Measurements from ENCODE around the gene CPS1.

Gene CPS1

DNA sequence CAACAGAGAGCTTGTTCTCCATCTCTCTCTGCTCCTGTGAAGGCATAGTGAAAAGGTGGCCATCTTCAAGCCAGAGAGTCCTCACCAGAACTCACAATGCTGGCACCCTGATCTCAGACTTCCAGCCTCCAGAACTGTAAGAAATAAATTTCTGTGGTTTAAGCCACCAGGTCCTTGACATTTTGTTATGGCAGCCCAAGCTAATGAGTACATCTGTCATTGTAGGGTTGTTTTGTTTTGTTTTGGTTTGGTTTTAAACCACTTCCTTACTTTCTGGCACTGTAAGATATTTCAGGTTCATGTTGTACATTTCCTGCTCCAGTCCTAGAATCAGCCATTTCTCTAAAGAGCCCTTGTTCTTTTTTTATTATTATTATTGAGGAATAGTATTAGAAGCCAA is 171.2 kb downstream of the CPS1 start:
- H3K4me3 ChIP-seq (ENCODE audit: low read depth, low read length) = no peak overlapping the region
- ChIA-PET CTCF (no interaction called here), POLR2A (no interaction called here)
- H3K27ac ChIP-seq (ENCODE audit: extremely low read depth, low read depth, low read length) = no peak overlapping the region
- H3K36me3 ChIP-seq (ENCODE audit: control insufficient read depth in 2 of 2, insufficient read depth in 1 of 2, low read length in 2 of 2) = no peaks in the 10 kb centered on the region
- TF ChIP-seq, protein P1, sequence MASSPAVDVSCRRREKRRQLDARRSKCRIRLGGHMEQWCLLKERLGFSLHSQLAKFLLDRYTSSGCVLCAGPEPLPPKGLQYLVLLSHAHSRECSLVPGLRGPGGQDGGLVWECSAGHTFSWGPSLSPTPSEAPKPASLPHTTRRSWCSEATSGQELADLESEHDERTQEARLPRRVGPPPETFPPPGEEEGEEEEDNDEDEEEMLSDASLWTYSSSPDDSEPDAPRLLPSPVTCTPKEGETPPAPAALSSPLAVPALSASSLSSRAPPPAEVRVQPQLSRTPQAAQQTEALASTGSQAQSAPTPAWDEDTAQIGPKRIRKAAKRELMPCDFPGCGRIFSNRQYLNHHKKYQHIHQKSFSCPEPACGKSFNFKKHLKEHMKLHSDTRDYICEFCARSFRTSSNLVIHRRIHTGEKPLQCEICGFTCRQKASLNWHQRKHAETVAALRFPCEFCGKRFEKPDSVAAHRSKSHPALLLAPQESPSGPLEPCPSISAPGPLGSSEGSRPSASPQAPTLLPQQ (tag by site-specific recombination; IDR thresholded peaks at IDR 0.05) = no peak
- TF ChIP-seq ZNF138 (tag by site-specific recombination; IDR thresholded peaks at IDR 0.05; ENCODE audit: borderline replicate concordance) (no peak), ZSCAN16 (tag by site-specific recombination; IDR thresholded peaks at IDR 0.05) (no peak), ZBTB1 (tag by site-specific recombination; IDR thresholded peaks at IDR 0.05) (no peak), ZFP69B (tag by site-specific recombination; IDR thresholded peaks at IDR 0.05) (no peak), ZNF654 (tag by site-specific recombination; IDR thresholded peaks at IDR 0.05; ENCODE audit: low read depth) (no peak), ZXDB (tag by site-specific recombination; IDR thresholded peaks at IDR 0.05) (no peak), MYNN (tag by site-specific recombination; IDR thresholded peaks at IDR 0.05; ENCODE audit: borderline replicate concordance) (no peak)
- TF ChIP-seq, protein P2, sequence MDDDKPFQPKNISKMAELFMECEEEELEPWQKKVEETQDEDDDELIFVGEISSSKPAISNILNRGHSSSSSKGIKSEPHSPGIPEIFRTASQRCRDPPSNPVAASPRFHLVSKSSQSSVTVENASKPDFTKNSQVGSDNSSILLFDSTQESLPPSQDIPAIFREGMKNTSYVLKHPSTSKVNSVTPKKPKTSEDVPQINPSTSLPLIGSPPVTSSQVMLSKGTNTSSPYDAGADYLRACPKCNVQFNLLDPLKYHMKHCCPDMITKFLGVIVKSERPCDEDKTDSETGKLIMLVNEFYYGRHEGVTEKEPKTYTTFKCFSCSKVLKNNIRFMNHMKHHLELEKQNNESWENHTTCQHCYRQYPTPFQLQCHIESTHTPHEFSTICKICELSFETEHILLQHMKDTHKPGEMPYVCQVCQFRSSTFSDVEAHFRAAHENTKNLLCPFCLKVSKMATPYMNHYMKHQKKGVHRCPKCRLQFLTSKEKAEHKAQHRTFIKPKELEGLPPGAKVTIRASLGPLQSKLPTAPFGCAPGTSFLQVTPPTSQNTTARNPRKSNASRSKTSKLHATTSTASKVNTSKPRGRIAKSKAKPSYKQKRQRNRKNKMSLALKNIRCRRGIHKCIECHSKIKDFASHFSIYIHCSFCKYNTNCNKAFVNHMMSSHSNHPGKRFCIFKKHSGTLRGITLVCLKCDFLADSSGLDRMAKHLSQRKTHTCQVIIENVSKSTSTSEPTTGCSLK (tag by site-specific recombination; IDR thresholded peaks at IDR 0.05) = no peak
- H3K4me1 ChIP-seq (ENCODE audit: control insufficient read depth, insufficient read depth, low read length) = no peaks in the 10 kb centered on the region
- no peaks in the 10 kb centered on the region for H3K9me3 ChIP-seq (ENCODE audit: control insufficient read depth, insufficient read depth, low read depth, low read length)
